GM12872 (cell line): ENCODE results near the gene ADAMTSL4.

Experiments
- CTCF ChIP-seq: IDR thresholded peaks from 3 replicates; pipeline ENCODE4 v1.5.1; 2011; ENCODE audit warnings: low read depth, mild to moderate bottlenecking, low read length, moderate library complexity; ENCODE audit not compliant: insufficient read depth

The ADAMTSL4 gene

GRCh38 chr1:150535511-150536287 lies 13.5 kb upstream of the ADAMTSL4 start:
- no peak for TF ChIP-seq CTCF

- TF ChIP-seq CTCF, result no peak
Measured at GRCh38 chr1:150536836-150537731, 12.1 kb upstream of the ADAMTSL4 start.

- no peak for TF ChIP-seq CTCF
Measured at GRCh38 chr1:150537732-150538684, 11.2 kb upstream of the ADAMTSL4 start.

- TF ChIP-seq CTCF, result no peak
Measured at GRCh38 chr1:150543500-150544143, 5.6 kb upstream of the ADAMTSL4 start.

GRCh38 chr1:150544204-150544603 lies 5.0 kb upstream of the ADAMTSL4 start:
- no peak for TF ChIP-seq CTCF

- TF ChIP-seq CTCF, result no peak
Measured at GRCh38 chr1:150545486-150546032, 3.6 kb upstream of the ADAMTSL4 start.
